Kidney capillary endothelial cell (primary cell): ENCODE results near the gene DNAH12.
"Not testable (repeated sequence)": the region's sequence is repeated elsewhere in the genome, so short reads cannot be mapped to it uniquely, and the experiment has no call there.

Experiments used
- DNase-seq: peaks from one replicate; pipeline ENCODE4 v3.0.0-alpha.2; 2018; ENCODE audit warnings: low spot score

Gene DNAH12

GRCh38 chr3:57314204-57314603 is 229.9 kb downstream of the DNAH12 start:
- no peak for DNase-seq

- DNase-seq = no peak
These were observed 234.3 kb downstream of the DNAH12 start for GRCh38 chr3:57309769-57310360.

- DNase-seq = not testable (repeated sequence)
These were observed 240.6 kb downstream of the DNAH12 start for GRCh38 chr3:57303520-57303919.

GRCh38 chr3:57298041-57298440 is 246.1 kb downstream of the DNAH12 start:
- peak; percentile 26 for DNase-seq

- no peak for DNase-seq
These were observed 251.1 kb downstream of the DNAH12 start for GRCh38 chr3:57292897-57293526.

- no peak for DNase-seq
These were observed 251.8 kb downstream of the DNAH12 start, which contains the start of gene ASB14 for GRCh38 chr3:57292159-57292896. ASB14 (minus strand) TSS chr3:57292685; CDS start chr3:57292033, 652 bp downstream.

- DNase-seq = no peak
These were observed 255.7 kb downstream of the DNAH12 start for GRCh38 chr3:57288403-57288802.

- DNase-seq = no peak
These were observed 256.9 kb downstream of the DNAH12 start for GRCh38 chr3:57287205-57287604.

GRCh38 chr3:57283334-57283733 is 260.8 kb downstream of the DNAH12 start:
- DNase-seq = no peak

- DNase-seq = peak; percentile 55
These were observed 262.4 kb downstream of the DNAH12 start for GRCh38 chr3:57281715-57282114.

GRCh38 chr3:57279685-57280084 is 264.5 kb downstream of the DNAH12 start:
- no peak for DNase-seq

- DNase-seq = no peak
These were observed 265.9 kb downstream of the DNAH12 start for GRCh38 chr3:57278237-57278636.

GRCh38 chr3:57275393-57275792 is 268.8 kb downstream of the DNAH12 start:
- DNase-seq = no peak

GRCh38 chr3:57274845-57275244 is 269.3 kb downstream of the DNAH12 start:
- no peak for DNase-seq

GRCh38 chr3:57268416-57268815 is 275.7 kb downstream of the DNAH12 start:
- no peak for DNase-seq

GRCh38 chr3:57261929-57262328 is 282.2 kb downstream of the DNAH12 start:
- no peak for DNase-seq

GRCh38 chr3:57261119-57261518 is 283.0 kb downstream of the DNAH12 start:
- DNase-seq = no peak

- peak; percentile 10 for DNase-seq
These were observed 286.5 kb downstream of the DNAH12 start for GRCh38 chr3:57257678-57258077.

GRCh38 chr3:57256844-57257243 is 287.3 kb downstream of the DNAH12 start:
- DNase-seq = no peak

- no peak for DNase-seq
These were observed 291.7 kb downstream of the DNAH12 start for GRCh38 chr3:57252404-57252803.

- DNase-seq = no peak
These were observed 299.2 kb downstream of the DNAH12 start for GRCh38 chr3:57244946-57245345.
